ENCODE results near the gene CLASP2.

CLASP2 gene

DNA sequence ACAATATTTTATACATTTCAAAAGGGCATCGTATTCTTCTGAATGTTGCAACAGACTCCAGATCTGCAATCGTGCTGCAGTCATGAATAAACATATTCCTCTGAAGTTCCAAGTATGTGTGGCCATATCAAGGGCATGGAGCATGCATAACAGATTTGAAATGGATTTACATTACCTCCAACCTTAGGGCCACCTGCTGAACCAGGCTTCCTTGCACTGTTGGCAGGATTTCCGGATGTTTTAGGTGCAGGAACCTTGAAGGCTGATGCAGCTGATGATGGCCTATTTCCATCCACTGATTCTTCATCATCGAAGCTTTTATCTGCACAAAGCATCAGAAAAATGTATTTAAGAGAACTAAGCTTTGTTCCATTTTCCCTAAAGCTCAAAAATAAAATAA lies 73.5 kb downstream of the CLASP2 start:
- TF ChIP-seq, protein P1, sequence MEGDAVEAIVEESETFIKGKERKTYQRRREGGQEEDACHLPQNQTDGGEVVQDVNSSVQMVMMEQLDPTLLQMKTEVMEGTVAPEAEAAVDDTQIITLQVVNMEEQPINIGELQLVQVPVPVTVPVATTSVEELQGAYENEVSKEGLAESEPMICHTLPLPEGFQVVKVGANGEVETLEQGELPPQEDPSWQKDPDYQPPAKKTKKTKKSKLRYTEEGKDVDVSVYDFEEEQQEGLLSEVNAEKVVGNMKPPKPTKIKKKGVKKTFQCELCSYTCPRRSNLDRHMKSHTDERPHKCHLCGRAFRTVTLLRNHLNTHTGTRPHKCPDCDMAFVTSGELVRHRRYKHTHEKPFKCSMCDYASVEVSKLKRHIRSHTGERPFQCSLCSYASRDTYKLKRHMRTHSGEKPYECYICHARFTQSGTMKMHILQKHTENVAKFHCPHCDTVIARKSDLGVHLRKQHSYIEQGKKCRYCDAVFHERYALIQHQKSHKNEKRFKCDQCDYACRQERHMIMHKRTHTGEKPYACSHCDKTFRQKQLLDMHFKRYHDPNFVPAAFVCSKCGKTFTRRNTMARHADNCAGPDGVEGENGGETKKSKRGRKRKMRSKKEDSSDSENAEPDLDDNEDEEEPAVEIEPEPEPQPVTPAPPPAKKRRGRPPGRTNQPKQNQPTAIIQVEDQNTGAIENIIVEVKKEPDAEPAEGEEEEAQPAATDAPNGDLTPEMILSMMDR (IDR thresholded peaks at IDR 0.05; ENCODE audit: low read depth, low read length), result no peak
- no peak for TF ChIP-seq EZH2phosphoT487 (IDR thresholded peaks at IDR 0.05; ENCODE audit: low read depth)
- Histone ChIP-seq H3K9ac (ENCODE audit: low read length) (no peak overlapping the region), H4K20me1 (ENCODE audit: insufficient read depth, low read length) (no peaks in the 10 kb centered on the region), H3K9me3 (ENCODE audit: insufficient read depth, low read length) (no peaks in the 10 kb centered on the region), H3K27ac (ENCODE audit: low read length) (no peak overlapping the region), H3K27me3 (ENCODE audit: low read depth, low read length) (no peaks in the 10 kb centered on the region), H3K4me3 (ENCODE audit: low read length) (no peak overlapping the region), H3K4me1 (ENCODE audit: low read length) (peaks cover 9% of the 10 kb centered on the region), H2AFZ (ENCODE audit: low read depth, low read length) (no peak overlapping the region), H3K36me3 (replicated peaks; ENCODE audit: low read depth, low read length) (peaks cover 7% of the 10 kb centered on the region), H3K79me2 (ENCODE audit: low read length) (0 out of 2 replicates have a peak, but pooled peaks cover 5% of the 10 kb centered on the region), H3K4me2 (ENCODE audit: low read length) (no peak overlapping the region)

DNA sequence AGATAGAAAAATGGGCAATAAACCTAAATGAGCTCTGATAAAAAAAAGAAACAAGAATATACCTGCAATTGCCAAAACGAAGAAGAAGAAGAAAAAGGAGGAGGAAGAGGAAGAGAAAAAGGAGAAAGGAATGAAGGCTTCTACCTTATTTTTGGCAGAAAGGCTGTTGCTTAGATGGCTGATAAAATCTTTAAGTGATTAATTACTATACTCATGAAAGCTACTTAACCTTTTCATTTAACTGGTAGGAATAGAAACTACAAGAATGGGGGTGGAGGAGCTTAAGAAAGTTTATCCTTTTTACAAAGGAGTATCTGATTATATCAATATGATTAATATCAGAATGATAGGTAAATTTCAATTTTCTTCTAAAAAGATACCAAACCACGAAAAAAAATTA lies 75.2 kb downstream of the CLASP2 start:
- Histone ChIP-seq H3K4me1 (ENCODE audit: low read length) (peaks cover 10% of the 10 kb centered on the region), H3K9me3 (ENCODE audit: insufficient read depth, low read length) (no peaks in the 10 kb centered on the region), H2AFZ (ENCODE audit: low read depth, low read length) (no peak overlapping the region), H3K79me2 (ENCODE audit: low read length) (no peaks in the 10 kb centered on the region), H3K36me3 (replicated peaks; ENCODE audit: low read depth, low read length) (peaks cover 7% of the 10 kb centered on the region), H3K27me3 (ENCODE audit: low read depth, low read length) (no peaks in the 10 kb centered on the region), H3K9ac (ENCODE audit: low read length) (no peak overlapping the region), H4K20me1 (ENCODE audit: insufficient read depth, low read length) (no peaks in the 10 kb centered on the region), H3K27ac (ENCODE audit: low read length) (no peak overlapping the region), H3K4me3 (ENCODE audit: low read length) (no peak overlapping the region), H3K4me2 (ENCODE audit: low read length) (no peak overlapping the region)
- TF ChIP-seq EZH2phosphoT487 (IDR thresholded peaks at IDR 0.05; ENCODE audit: low read depth), result no peak
- TF ChIP-seq, protein P1 (IDR thresholded peaks at IDR 0.05; ENCODE audit: low read depth, low read length), result no peak

DNA sequence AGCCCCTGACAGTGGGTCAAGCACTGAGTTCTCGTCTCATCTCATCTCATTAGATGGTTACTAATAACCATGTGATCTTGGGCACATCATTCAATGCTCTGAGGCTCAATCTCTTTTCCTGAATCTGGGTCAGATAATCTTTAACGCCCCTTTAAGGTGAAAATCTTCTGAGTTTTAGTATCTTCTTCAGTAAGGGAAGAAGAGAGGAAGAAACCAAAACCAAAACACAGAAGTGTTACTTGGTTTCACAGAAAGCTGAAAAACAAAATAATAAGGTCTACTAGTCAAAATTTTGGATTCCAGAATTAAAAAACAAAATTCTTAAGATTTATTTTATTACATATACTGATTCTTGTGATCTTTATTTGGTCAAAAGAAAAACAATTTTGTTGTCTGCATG lies 78.2 kb downstream of the CLASP2 start:
- H3K9ac ChIP-seq (ENCODE audit: low read length), result no peak overlapping the region; the same call in 1 of the 2 replicates
- H3K27me3 ChIP-seq (ENCODE audit: low read depth, low read length), result no peaks in the 10 kb centered on the region
- H3K79me2 ChIP-seq (ENCODE audit: low read length), result no peaks in the 10 kb centered on the region
- H2AFZ ChIP-seq (ENCODE audit: low read depth, low read length), result no peak overlapping the region
- no peak overlapping the region for H3K4me3 ChIP-seq (ENCODE audit: low read length)
- H4K20me1 ChIP-seq (ENCODE audit: insufficient read depth, low read length), result no peaks in the 10 kb centered on the region
- peaks cover 7% of the 10 kb centered on the region for H3K36me3 ChIP-seq (replicated peaks; ENCODE audit: low read depth, low read length)
- H3K4me1 ChIP-seq (ENCODE audit: low read length), result peaks cover 10% of the 10 kb centered on the region
- H3K4me2 ChIP-seq (ENCODE audit: low read length), result peak overlapping the region; percentile 37
- peak overlapping the region; percentile 16; the same call in 1 of the 2 replicates for H3K27ac ChIP-seq (ENCODE audit: low read length)
- H3K9me3 ChIP-seq (ENCODE audit: insufficient read depth, low read length), result no peaks in the 10 kb centered on the region
- TF ChIP-seq, protein P1 (IDR thresholded peaks at IDR 0.05; ENCODE audit: low read depth, low read length), result no peak
- no peak for TF ChIP-seq EZH2phosphoT487 (IDR thresholded peaks at IDR 0.05; ENCODE audit: low read depth)

DNA sequence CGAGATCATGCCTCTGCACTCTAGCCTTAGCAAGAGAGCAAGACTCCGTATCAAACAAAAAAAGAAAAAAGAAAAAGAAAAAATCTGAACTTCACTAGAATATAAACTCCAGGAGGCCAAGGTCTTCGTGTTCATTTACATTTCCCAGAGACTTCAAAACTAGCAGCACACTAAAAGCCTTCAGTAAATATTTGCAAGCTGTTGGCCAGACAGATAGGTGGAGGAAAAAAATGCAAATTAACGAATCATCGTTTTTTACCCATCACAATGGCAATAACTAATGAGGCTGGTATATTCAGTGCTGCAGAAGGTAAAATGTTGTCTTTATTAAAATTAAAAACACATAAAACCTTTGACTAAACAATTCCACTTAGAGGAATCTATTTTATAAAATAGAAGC lies 80.6 kb downstream of the CLASP2 start:
- Histone ChIP-seq H3K4me2 (ENCODE audit: low read length) (no peak overlapping the region), H2AFZ (ENCODE audit: low read depth, low read length) (no peak overlapping the region), H3K4me1 (ENCODE audit: low read length) (peaks cover 10% of the 10 kb centered on the region), H3K27ac (ENCODE audit: low read length) (no peak overlapping the region), H3K9ac (ENCODE audit: low read length) (no peak overlapping the region), H3K4me3 (ENCODE audit: low read length) (no peak overlapping the region), H4K20me1 (ENCODE audit: insufficient read depth, low read length) (no peaks in the 10 kb centered on the region), H3K36me3 (replicated peaks; ENCODE audit: low read depth, low read length) (no peaks in the 10 kb centered on the region), H3K9me3 (ENCODE audit: insufficient read depth, low read length) (no peaks in the 10 kb centered on the region), H3K79me2 (ENCODE audit: low read length) (no peaks in the 10 kb centered on the region), H3K27me3 (ENCODE audit: low read depth, low read length) (no peaks in the 10 kb centered on the region)
- no peak for TF ChIP-seq EZH2phosphoT487 (IDR thresholded peaks at IDR 0.05; ENCODE audit: low read depth)
- TF ChIP-seq, protein P1 (IDR thresholded peaks at IDR 0.05; ENCODE audit: low read depth, low read length), result no peak
